Neural cell (in vitro differentiated cells): ENCODE measurements around the gene SLC29A4. TPM values are rescaled to one million over a fixed set of nuclear protein-coding genes. Genes with fewer than 3 reads are reported as not detected.

ENCODE experiments used
- H2AFZ ChIP-seq: fragments of 200-600, 300-800 bp; sonication (generic), shearing (Covaris generic); 2 replicates; pipeline ENCODE4 v1.6.0; 2014; ENCODE audit warnings: low read depth, mild to moderate bottlenecking, antibody characterized with exemption, low read length, moderate library complexity
- H3F3A ChIP-seq: fragments of 200-600 bp; shearing (Covaris generic); 2 replicates; pipeline ENCODE4 v1.6.1; 2016; ENCODE audit warnings: mild to moderate bottlenecking, moderate library complexity, mixed read lengths, antibody characterized with exemption, low read length; ENCODE audit not compliant: insufficient read depth, poor library complexity, severe bottlenecking
- H3K27ac ChIP-seq: fragments of 200-600, 300-800 bp; sonication (generic), shearing (Covaris generic); 2 replicates; pipeline ENCODE4 v1.5.1; 2014; ENCODE audit warnings: mild to moderate bottlenecking, low read length, moderate library complexity
- H3K27me3 ChIP-seq: fragments of 300-800, 200-600 bp; sonication (generic), shearing (Covaris generic); 2 replicates; pipeline ENCODE4 v1.6.0; 2014; ENCODE audit warnings: mild to moderate bottlenecking, low read depth, low read length, moderate library complexity; ENCODE audit not compliant: insufficient read depth
- H3K36me3 ChIP-seq: fragments of 300-800, 200-600 bp; sonication (generic), shearing (Covaris generic); 2 replicates; pipeline ENCODE4 v1.5.1; 2014; ENCODE audit warnings: mild to moderate bottlenecking, antibody characterized with exemption, low read length, moderate library complexity; ENCODE audit not compliant: insufficient read depth
- H3K4me2 ChIP-seq: fragments of 300-800, 200-600 bp; sonication (generic), shearing (Covaris generic); 2 replicates; pipeline ENCODE4 v1.6.0; 2014; ENCODE audit warnings: mild to moderate bottlenecking, low read length
- H3K4me3 ChIP-seq: fragments of 300-800, 200-600 bp; sonication (generic), shearing (Covaris generic); 2 replicates; pipeline ENCODE4 v1.5.1; 2014; ENCODE audit warnings: mild to moderate bottlenecking, low read length, moderate library complexity
- H3K79me2 ChIP-seq: fragments of 200-600 bp; shearing (Covaris generic); replicated peaks from 2 replicates; pipeline ENCODE4 v1.6.0; 2014; ENCODE audit warnings: mild to moderate bottlenecking, low read length, moderate library complexity; ENCODE audit not compliant: insufficient read depth
- H3K9ac ChIP-seq: fragments of 300-800, 200-600 bp; sonication (generic), shearing (Covaris generic); 2 replicates; pipeline ENCODE4 v1.6.1; 2016; ENCODE audit warnings: mild to moderate bottlenecking, low read length, mixed read lengths
- H3K9me2 ChIP-seq: fragments of 200-600 bp; shearing (Covaris generic); 2 replicates; pipeline ENCODE4 v1.6.1; 2016; ENCODE audit warnings: mild to moderate bottlenecking, low read length, mixed read lengths; ENCODE audit not compliant: insufficient read depth
- H3K9me3 ChIP-seq: fragments of 200-600, 300-800 bp; sonication (generic), shearing (Covaris generic); 2 replicates; pipeline ENCODE4 v1.6.1; 2016; ENCODE audit warnings: mild to moderate bottlenecking, mixed run types, low read length, moderate library complexity, mixed read lengths
- H4K20me1 ChIP-seq: fragments of 200-600 bp; shearing (Covaris generic); 2 replicates; pipeline ENCODE4 v1.6.1; 2016; ENCODE audit warnings: mild to moderate bottlenecking, mixed run types; ENCODE audit not compliant: insufficient read depth
- EP300 ChIP-seq: fragments of 450-650 bp; conservative IDR thresholded peaks from 2 replicates; pipeline ENCODE4 v1.6.1; 2014; ENCODE audit warnings: antibody characterized with exemption, mild to moderate bottlenecking, moderate library complexity; ENCODE audit not compliant: poor library complexity, severe bottlenecking
- EZH2 ChIP-seq: fragments of 200-600, 300-800 bp; shearing (Covaris generic), sonication (generic); IDR thresholded peaks from 2 replicates; pipeline ENCODE4 v1.6.1; 2014; ENCODE audit warnings: antibody characterized with exemption, low read length, borderline replicate concordance, mild to moderate bottlenecking; ENCODE audit not compliant: insufficient read depth, poor library complexity, severe bottlenecking
- MXI1 ChIP-seq: fragments of 450-650 bp; conservative IDR thresholded peaks from 2 replicates; pipeline ENCODE4 v1.6.1; 2014; ENCODE audit warnings: antibody characterized with exemption, mild to moderate bottlenecking; ENCODE audit not compliant: poor library complexity, severe bottlenecking
- POLR2AphosphoS5 ChIP-seq: IDR thresholded peaks from 2 replicates; pipeline ENCODE4 v1.6.1; 2012
- RAD21 ChIP-seq: fragments of 450-650 bp; conservative IDR thresholded peaks from 2 replicates; pipeline ENCODE4 v1.6.1; 2014; ENCODE audit warnings: antibody characterized with exemption, mild to moderate bottlenecking, moderate library complexity
- REST ChIP-seq: IDR thresholded peaks from 2 replicates; pipeline ENCODE4 v1.6.1; 2012; ENCODE audit warnings: borderline replicate concordance
- SMC3 ChIP-seq: fragments of 450-650 bp; conservative IDR thresholded peaks from 2 replicates; pipeline ENCODE4 v1.6.1; 2014; ENCODE audit warnings: antibody characterized with exemption, mild to moderate bottlenecking, moderate library complexity; ENCODE audit not compliant: poor library complexity
- TAF1 ChIP-seq: IDR thresholded peaks from 2 replicates; pipeline ENCODE4 v1.6.1; 2012; ENCODE audit warnings: low read depth
- polyA plus RNA-seq: library from polyadenylated mRNA; depleted of rRNA; stranded (reverse); fragments of >200 nt; gene quantifications from 2 replicates; pipeline ENCODE4 v1.2.3, GENCODE V29; 2014
- TF ChIP-seq, protein P1 (sequence below): fragments of 450-650 bp; IDR thresholded peaks from 2 replicates; pipeline ENCODE4 v1.5.1; 2014; ENCODE audit warnings: antibody characterized with exemption, mild to moderate bottlenecking, moderate library complexity; ENCODE audit not compliant: poor library complexity, severe bottlenecking

SLC29A4 gene
- polyA plus RNA-seq, 1 donor from 2014 or later: 32.4 TPM

DNA sequence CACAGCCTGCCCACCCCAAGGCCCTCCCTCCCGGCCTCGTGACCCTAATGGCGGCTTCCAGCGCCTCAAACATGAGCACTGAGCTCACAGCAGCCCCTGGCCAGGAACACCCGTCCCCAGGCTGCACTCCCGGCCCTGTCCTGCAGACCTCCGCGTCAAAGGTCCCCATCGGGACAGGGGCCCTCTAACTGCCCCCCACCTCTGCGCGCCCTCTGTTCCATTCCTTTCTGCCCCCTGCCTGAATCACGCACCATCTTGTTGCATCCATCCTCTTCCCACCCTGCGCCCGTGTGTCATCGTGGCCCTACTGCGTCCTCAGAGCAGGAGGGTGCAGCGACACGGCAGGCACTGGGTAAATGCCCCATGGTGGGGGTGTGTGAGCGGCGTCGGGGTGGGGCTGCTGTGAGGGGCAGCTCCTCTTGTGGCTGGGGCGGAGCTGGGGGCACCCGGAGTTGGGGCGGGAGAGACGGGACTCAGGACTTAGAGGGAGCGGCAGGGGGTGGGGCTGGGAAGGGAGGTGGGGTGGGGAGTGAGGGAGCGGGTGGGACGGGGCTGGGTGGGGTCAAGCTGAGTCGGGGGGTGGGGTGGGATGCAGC is 13.4 kb downstream of the SLC29A4 start:
- no peaks in the 10 kb centered on the region for H3F3A ChIP-seq
- no peak overlapping the region for H2AFZ ChIP-seq
- H3K9ac ChIP-seq: no peak overlapping the region
- no peaks in the 10 kb centered on the region for H3K9me2 ChIP-seq
- no peak overlapping the region for H3K27ac ChIP-seq
- H3K4me2 ChIP-seq: no peak overlapping the region
- TF ChIP-seq SMC3 (no peak), EP300 (no peak), POLR2AphosphoS5 (no peak), REST (no peak)
- TF ChIP-seq, protein P1, sequence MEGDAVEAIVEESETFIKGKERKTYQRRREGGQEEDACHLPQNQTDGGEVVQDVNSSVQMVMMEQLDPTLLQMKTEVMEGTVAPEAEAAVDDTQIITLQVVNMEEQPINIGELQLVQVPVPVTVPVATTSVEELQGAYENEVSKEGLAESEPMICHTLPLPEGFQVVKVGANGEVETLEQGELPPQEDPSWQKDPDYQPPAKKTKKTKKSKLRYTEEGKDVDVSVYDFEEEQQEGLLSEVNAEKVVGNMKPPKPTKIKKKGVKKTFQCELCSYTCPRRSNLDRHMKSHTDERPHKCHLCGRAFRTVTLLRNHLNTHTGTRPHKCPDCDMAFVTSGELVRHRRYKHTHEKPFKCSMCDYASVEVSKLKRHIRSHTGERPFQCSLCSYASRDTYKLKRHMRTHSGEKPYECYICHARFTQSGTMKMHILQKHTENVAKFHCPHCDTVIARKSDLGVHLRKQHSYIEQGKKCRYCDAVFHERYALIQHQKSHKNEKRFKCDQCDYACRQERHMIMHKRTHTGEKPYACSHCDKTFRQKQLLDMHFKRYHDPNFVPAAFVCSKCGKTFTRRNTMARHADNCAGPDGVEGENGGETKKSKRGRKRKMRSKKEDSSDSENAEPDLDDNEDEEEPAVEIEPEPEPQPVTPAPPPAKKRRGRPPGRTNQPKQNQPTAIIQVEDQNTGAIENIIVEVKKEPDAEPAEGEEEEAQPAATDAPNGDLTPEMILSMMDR: no peak
- no peaks in the 10 kb centered on the region for H4K20me1 ChIP-seq
- no peaks in the 10 kb centered on the region for H3K36me3 ChIP-seq
- H3K4me3 ChIP-seq: no peak overlapping the region
- H3K9me3 ChIP-seq: no peaks in the 10 kb centered on the region
- H3K79me2 ChIP-seq: no peaks in the 10 kb centered on the region
- H3K27me3 ChIP-seq: no peaks in the 10 kb centered on the region

DNA sequence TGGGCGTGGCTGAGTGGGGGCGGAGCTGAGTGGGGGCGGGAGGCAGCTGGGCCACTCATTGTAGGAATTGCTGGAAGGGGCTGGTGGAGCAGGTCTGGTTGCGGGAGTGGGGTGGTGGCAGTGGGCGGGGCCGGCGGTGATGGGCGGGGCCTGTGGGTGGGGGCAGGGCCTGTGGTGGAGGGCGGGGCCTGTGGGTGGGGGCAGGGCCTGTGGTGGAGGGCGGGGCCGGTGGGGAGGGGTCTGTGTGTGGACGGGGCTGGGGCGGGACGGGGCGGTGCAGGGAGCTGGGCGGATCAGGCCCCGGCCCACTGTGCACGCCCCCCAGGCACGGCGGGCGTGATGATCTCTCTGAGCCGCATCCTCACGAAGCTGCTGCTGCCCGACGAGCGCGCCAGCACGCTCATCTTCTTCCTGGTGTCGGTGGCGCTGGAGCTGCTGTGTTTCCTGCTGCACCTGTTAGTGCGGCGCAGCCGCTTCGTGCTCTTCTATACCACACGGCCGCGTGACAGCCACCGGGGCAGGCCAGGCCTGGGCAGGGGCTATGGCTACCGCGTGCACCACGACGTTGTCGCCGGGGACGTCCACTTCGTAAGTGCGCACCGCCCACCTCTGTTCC is 14.0 kb downstream of the SLC29A4 start:
- Histone ChIP-seq H3K36me3 (no peaks in the 10 kb centered on the region), H3K4me3 (no peak overlapping the region), H3K27me3 (no peaks in the 10 kb centered on the region), H3K4me2 (no peak overlapping the region), H2AFZ (no peak overlapping the region), H3F3A (no peaks in the 10 kb centered on the region), H3K27ac (no peak overlapping the region), H3K79me2 (no peaks in the 10 kb centered on the region), H3K9ac (no peak overlapping the region), H3K9me3 (no peaks in the 10 kb centered on the region), H3K9me2 (no peaks in the 10 kb centered on the region), H4K20me1 (no peaks in the 10 kb centered on the region)
- TF ChIP-seq, protein P1: no peak
- no peak for TF ChIP-seq TAF1
- no peak for TF ChIP-seq EZH2
- TF ChIP-seq REST: no peak
- no peak for TF ChIP-seq EP300
- no peak for TF ChIP-seq RAD21
- no peak for TF ChIP-seq MXI1
- TF ChIP-seq SMC3: no peak
- no peak for TF ChIP-seq POLR2AphosphoS5
